ENCODE results near the gene OR52W1.

- TF ChIP-seq CTCF (IDR thresholded peaks at IDR 0.05) (no peak), EZH2 (IDR thresholded peaks at IDR 0.05; ENCODE audit: borderline replicate concordance, insufficient read depth, low read depth, low read length, poor library complexity, severe bottlenecking) (no peak)
These were observed 38.8 kb downstream of the OR52W1 start for GRCh38 chr11:6237761-6238302.
